ENCODE data around the gene ARHGEF2.

DNA sequence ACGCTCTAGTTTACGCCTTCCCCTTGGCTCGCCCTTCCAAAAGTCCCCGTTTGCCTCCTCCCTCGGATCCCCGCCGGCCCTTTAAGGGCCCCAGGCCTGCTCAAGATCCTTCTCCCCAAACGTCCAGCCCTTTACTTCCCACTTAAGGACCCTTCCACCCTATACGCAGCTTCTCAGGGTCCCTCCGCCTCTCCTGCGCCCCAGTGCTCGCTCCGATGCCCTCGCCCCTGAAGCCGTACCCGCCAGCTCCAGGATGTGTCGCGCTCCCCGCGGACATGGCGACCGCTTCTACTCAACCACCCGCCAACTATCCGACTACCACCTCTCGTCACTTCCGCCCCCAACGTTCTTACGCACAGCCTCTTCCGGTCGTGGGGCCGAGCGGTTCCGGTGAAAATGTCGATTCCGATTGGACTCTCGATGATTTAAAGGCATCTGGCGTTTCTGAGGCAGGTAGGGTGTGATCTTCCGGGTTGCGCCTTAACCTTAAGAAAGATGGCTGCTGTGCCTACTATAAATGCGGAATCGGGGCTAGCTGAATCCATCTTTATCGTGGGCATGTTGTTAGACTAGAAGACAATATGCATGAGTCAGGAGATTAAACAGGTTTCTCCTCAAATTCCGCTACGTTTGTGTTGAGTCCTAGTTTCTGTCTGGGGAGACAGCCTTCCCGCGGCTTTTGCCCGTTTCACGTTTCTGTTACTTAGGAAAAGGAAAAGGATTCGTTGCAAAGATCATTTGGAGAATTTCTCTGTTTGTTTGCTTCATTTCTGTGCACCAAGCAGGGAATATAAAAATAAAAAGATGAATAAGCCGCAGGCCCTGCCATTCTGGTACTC, 44.0 kb downstream of the ARHGEF2 start, which contains the start of gene KHDC4:
- TF ChIP-seq, protein P1, sequence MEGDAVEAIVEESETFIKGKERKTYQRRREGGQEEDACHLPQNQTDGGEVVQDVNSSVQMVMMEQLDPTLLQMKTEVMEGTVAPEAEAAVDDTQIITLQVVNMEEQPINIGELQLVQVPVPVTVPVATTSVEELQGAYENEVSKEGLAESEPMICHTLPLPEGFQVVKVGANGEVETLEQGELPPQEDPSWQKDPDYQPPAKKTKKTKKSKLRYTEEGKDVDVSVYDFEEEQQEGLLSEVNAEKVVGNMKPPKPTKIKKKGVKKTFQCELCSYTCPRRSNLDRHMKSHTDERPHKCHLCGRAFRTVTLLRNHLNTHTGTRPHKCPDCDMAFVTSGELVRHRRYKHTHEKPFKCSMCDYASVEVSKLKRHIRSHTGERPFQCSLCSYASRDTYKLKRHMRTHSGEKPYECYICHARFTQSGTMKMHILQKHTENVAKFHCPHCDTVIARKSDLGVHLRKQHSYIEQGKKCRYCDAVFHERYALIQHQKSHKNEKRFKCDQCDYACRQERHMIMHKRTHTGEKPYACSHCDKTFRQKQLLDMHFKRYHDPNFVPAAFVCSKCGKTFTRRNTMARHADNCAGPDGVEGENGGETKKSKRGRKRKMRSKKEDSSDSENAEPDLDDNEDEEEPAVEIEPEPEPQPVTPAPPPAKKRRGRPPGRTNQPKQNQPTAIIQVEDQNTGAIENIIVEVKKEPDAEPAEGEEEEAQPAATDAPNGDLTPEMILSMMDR (IDR thresholded peaks at IDR 0.05), result peak in 2 of 3 donors; percentile 13 to 29
- peak; percentile 100 for TF ChIP-seq POLR2A (IDR thresholded peaks at IDR 0.05)

All from ovary (tissue), 3 donors.